Measurements from ENCODE around the gene LTB4R2. TPM values are rescaled to one million over a fixed set of nuclear protein-coding genes. Genes with fewer than 3 reads are reported as not detected.
A peak's percentile ranks its signal among the peaks of the same experiment; 100 is the strongest.

The LTB4R2 gene
- total RNA-seq, 1 donor from 2014 or later: 1.8 TPM

DNA sequence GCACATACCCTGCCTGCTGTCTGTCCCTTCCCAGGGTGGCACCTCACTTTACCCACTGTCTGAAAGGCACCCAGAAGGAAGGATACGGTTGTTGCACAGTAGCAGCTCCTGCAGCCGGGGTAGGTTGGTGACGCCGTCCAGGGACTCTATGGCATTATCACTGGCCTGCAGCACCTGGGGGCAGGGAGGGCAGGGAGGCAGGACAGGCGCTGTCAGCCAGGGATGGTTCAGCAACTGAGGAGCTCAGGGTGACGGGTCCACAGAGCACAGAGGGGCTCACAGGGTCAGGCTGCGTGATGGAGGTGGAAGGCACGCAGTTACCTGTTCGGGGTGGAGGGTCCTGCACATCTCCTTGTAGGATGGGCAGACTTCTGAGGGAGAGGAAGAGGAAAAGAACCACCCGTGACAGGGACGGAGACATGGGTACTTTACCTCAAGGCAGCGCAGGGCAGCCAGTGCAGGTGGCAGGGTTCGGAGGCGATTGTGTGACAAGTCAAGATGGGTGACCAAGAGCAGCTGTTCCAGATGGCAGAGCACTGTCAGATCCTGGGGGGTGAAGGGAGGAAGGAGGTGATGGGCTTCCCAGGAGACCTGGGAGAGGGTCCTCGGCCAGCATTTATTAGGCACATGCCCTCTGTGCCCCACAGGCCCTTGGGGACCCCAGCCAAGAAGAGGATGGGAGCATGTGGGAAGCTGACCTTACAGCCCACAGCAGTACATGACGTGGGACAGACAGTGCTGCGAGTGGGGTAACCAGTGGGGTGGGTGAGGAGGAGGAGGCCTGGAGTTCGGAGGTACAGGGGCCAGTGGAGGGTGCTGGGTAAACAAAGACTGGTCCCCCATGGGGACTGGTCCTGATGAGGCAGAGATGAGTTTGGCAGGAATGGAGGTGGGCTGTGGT is 43.3 kb upstream of the LTB4R2 start:
- peaks cover 8% of the 10 kb centered on the region for H3K27me3 Mint-ChIP-seq (ENCODE audit: insufficient read depth, low read depth)
- H3K9me3 Mint-ChIP-seq: no peaks in the 10 kb centered on the region
- H3K4me1 Mint-ChIP-seq: peaks cover 4% of the 10 kb centered on the region
- no peaks in the 10 kb centered on the region for H3K36me3 Mint-ChIP-seq
- peaks cover 10% of the 10 kb centered on the region for H3F3A ChIP-seq (ENCODE audit: low read depth)
- H3K4me2 ChIP-seq: no peak overlapping the region
- no peaks in the 10 kb centered on the region for H4K20me1 ChIP-seq (ENCODE audit: low read depth)
- no peaks in the 10 kb centered on the region for H3K27me3 ChIP-seq
- no peak overlapping the region for H3K4me3 ChIP-seq
- no peak overlapping the region for H3K9ac ChIP-seq
- TF ChIP-seq EZH2 (IDR thresholded peaks at IDR 0.05) (no peak), EZH2phosphoT487 (IDR thresholded peaks at IDR 0.05) (no peak)
- TF ChIP-seq, protein P1, sequence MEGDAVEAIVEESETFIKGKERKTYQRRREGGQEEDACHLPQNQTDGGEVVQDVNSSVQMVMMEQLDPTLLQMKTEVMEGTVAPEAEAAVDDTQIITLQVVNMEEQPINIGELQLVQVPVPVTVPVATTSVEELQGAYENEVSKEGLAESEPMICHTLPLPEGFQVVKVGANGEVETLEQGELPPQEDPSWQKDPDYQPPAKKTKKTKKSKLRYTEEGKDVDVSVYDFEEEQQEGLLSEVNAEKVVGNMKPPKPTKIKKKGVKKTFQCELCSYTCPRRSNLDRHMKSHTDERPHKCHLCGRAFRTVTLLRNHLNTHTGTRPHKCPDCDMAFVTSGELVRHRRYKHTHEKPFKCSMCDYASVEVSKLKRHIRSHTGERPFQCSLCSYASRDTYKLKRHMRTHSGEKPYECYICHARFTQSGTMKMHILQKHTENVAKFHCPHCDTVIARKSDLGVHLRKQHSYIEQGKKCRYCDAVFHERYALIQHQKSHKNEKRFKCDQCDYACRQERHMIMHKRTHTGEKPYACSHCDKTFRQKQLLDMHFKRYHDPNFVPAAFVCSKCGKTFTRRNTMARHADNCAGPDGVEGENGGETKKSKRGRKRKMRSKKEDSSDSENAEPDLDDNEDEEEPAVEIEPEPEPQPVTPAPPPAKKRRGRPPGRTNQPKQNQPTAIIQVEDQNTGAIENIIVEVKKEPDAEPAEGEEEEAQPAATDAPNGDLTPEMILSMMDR (IDR thresholded peaks at IDR 0.05): no peak
- peak overlapping the region; percentile 72 for H3K27ac Mint-ChIP-seq
- H3K27ac ChIP-seq: no peak overlapping the region
- H3K9me3 ChIP-seq (ENCODE audit: low read depth): no peaks in the 10 kb centered on the region
- H2AFZ ChIP-seq (replicated peaks): no peak overlapping the region
- no peaks in the 10 kb centered on the region for H3K79me2 ChIP-seq (ENCODE audit: low read depth)
- H3K4me3 Mint-ChIP-seq: no peak overlapping the region
- no peaks in the 10 kb centered on the region for H3K4me1 ChIP-seq
- H3K36me3 ChIP-seq: no peaks in the 10 kb centered on the region
- no peak for DNase-seq (ENCODE audit: low spot score)

DNA sequence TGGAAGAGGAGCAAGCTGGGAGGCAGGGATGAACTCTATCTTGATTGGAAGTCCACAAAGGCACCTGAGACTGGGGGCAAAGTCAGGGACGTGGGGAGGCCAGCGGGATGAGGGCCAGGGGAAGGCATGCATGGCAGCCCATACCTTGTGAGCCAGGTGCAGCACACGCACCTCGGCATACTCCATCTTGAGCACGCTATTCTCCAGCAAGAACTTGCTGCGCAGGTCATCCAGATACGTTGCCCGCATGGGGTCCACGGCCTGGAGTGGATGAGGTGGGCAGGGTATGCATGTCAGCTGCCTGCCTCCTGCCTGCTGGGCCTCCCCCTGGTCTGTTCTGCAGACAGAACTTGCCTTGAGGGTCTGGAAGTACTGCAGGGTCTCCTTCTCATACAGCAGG is 42.4 kb upstream of the LTB4R2 start:
- H3K27ac ChIP-seq: no peak overlapping the region
- Mint-ChIP-seq H3K4me1 (peaks cover 11% of the 10 kb centered on the region), H3K27ac (peak overlapping the region; percentile 6), H3K4me3 (no peak overlapping the region), H3K36me3 (no peaks in the 10 kb centered on the region), H3K27me3 (ENCODE audit: insufficient read depth, low read depth) (peaks cover 8% of the 10 kb centered on the region), H3K9me3 (no peaks in the 10 kb centered on the region)
- H3K9me3 ChIP-seq (ENCODE audit: low read depth): no peaks in the 10 kb centered on the region
- no peak for TF ChIP-seq EZH2 (IDR thresholded peaks at IDR 0.05)
- TF ChIP-seq, protein P1 (IDR thresholded peaks at IDR 0.05): no peak
- no peak for TF ChIP-seq EZH2phosphoT487 (IDR thresholded peaks at IDR 0.05)
- H2AFZ ChIP-seq (replicated peaks): no peak overlapping the region
- DNase-seq (ENCODE audit: low spot score): no peak
- H3K36me3 ChIP-seq: no peaks in the 10 kb centered on the region
- H3K79me2 ChIP-seq (ENCODE audit: low read depth): peaks cover 5% of the 10 kb centered on the region
- H3K4me3 ChIP-seq: no peak overlapping the region
- H4K20me1 ChIP-seq (ENCODE audit: low read depth): no peaks in the 10 kb centered on the region
- no peak overlapping the region for H3K9ac ChIP-seq
- H3K27me3 ChIP-seq: no peaks in the 10 kb centered on the region
- no peak overlapping the region for H3K4me2 ChIP-seq
- peaks cover 10% of the 10 kb centered on the region for H3F3A ChIP-seq (ENCODE audit: low read depth)
- H3K4me1 ChIP-seq: peaks cover 6% of the 10 kb centered on the region

- no peak overlapping the region for H3K4me3 Mint-ChIP-seq
- no peaks in the 10 kb centered on the region for H3K9me3 Mint-ChIP-seq
- Histone ChIP-seq H3K9me3 (ENCODE audit: low read depth) (no peaks in the 10 kb centered on the region), H3K79me2 (ENCODE audit: low read depth) (peaks cover 8% of the 10 kb centered on the region), H3K4me2 (no peak overlapping the region), H3K27ac (no peak overlapping the region), H3K4me1 (peaks cover 6% of the 10 kb centered on the region), H4K20me1 (ENCODE audit: low read depth) (no peaks in the 10 kb centered on the region), H2AFZ (replicated peaks) (no peak overlapping the region), H3F3A (ENCODE audit: low read depth) (peaks cover 10% of the 10 kb centered on the region), H3K36me3 (no peaks in the 10 kb centered on the region), H3K4me3 (no peak overlapping the region), H3K27me3 (no peaks in the 10 kb centered on the region), H3K9ac (no peak overlapping the region)
- H3K4me1 Mint-ChIP-seq: peaks cover 15% of the 10 kb centered on the region
- no peak for TF ChIP-seq EZH2phosphoT487 (IDR thresholded peaks at IDR 0.05)
- no peak for TF ChIP-seq EZH2 (IDR thresholded peaks at IDR 0.05)
- TF ChIP-seq, protein P1 (IDR thresholded peaks at IDR 0.05): no peak
- no peaks in the 10 kb centered on the region for H3K36me3 Mint-ChIP-seq
- no peak overlapping the region for H3K27ac Mint-ChIP-seq
- DNase-seq (ENCODE audit: low spot score): no peak
- H3K27me3 Mint-ChIP-seq (ENCODE audit: insufficient read depth, low read depth): peaks cover 8% of the 10 kb centered on the region
Observed at GRCh38 chr14:24268225-24268624, 41.7 kb upstream of the LTB4R2 start.
